GM12872 (cell line): ENCODE measurements around the gene GREB1.

Experiments used
- TF ChIP-seq, protein P1 (sequence below): IDR thresholded peaks from 3 replicates; pipeline ENCODE4 v1.5.1; 2011; ENCODE audit warnings: low read depth, mild to moderate bottlenecking, low read length, moderate library complexity; ENCODE audit not compliant: insufficient read depth

Gene GREB1

GRCh38 chr2:11592671-11593574 is 59.1 kb downstream of the GREB1 start:
- TF ChIP-seq, protein P1, sequence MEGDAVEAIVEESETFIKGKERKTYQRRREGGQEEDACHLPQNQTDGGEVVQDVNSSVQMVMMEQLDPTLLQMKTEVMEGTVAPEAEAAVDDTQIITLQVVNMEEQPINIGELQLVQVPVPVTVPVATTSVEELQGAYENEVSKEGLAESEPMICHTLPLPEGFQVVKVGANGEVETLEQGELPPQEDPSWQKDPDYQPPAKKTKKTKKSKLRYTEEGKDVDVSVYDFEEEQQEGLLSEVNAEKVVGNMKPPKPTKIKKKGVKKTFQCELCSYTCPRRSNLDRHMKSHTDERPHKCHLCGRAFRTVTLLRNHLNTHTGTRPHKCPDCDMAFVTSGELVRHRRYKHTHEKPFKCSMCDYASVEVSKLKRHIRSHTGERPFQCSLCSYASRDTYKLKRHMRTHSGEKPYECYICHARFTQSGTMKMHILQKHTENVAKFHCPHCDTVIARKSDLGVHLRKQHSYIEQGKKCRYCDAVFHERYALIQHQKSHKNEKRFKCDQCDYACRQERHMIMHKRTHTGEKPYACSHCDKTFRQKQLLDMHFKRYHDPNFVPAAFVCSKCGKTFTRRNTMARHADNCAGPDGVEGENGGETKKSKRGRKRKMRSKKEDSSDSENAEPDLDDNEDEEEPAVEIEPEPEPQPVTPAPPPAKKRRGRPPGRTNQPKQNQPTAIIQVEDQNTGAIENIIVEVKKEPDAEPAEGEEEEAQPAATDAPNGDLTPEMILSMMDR, result no peak

DNA sequence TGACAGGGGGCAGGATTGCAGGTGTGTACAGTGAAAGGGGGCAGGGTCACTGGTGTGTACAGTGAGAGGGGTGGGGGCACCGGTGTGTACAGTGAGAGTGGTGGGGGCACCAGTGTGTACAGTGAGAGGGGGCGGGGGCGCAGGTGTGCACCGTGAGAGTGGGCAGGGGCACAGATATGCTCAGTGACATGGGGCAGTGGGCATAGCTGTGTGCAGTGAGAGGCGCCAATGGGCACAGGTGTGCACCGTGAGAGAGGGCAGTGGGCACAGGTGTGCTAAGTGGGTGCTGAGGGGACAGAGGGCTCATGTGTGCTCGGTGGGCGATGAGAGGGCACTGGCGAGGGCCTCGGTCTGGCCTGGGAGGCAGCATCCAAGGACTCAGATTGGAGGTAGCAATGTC is 63.0 kb downstream of the GREB1 start:
- TF ChIP-seq, protein P1, result no peak

- TF ChIP-seq, protein P1, result no peak
Measured at GRCh38 chr2:11597538-11598225, 63.8 kb downstream of the GREB1 start.

DNA sequence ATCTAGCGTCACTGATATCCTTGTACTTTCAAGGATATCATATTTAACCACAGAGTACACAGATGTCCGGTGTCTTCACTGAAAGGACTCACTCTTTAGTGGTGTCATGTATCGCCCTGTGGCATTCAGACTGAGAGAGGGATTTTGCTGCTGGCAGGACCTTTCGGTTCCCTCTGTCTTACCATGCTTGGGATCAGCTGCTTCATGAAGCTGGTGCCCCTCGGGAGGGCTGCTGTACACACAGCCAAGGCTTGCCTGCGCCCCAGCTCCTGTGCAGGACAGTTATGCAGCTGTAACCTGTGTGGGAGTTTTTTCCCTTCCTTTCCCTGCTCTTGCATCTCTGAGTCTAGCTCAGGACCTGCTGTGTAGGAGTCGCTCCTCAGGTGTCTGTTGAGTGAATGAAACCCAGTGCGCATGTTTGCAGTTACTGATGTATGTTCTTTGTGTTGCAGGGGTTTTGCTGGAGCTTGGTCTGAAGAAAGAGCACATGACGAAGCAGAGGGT is 64.4 kb downstream of the GREB1 start:
- TF ChIP-seq, protein P1, result no peak

GRCh38 chr2:11602563-11603204 is 68.8 kb downstream of the GREB1 start:
- TF ChIP-seq, protein P1, result no peak

DNA sequence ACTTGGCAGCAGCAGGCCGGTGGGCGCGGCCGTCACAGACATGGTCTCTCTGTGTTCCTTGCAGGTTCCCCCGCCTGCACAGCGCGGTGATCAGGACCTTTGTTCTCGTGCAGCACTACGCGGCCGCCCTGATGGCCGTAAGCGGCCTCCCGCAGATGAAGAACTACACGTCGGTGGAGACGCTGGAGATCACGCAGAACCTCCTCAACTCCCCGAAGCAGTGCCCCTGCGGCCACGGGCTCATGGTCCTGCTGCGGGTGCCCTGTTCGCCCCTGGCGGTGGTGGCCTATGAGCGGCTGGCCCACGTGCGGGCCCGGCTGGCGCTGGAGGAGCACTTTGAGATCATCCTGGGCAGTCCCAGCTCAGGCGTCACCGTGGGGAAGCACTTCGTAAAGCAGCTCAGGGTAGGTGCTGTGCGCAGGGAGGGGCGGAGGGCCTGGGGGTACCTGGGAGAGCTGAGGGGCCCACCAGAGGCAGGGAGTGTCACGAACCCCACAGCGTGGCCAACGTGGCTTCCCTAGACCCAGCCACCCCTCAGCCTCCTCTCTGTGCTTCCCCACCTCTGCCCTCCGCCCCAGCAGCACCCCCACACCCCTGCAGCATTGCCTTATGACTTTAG is 76.9 kb downstream of the GREB1 start:
- TF ChIP-seq, protein P1, result no peak

- TF ChIP-seq, protein P1, result no peak
Measured at GRCh38 chr2:11611251-11611650, 77.4 kb downstream of the GREB1 start.
